ENCODE data around the gene TNK2. TPM values are rescaled to one million over a fixed set of nuclear protein-coding genes. Genes with fewer than 3 reads are reported as not detected.

TNK2 gene
- total and polyA plus RNA-seq, 2 of the 8 experiments (the other 6 are each of a cell fraction or from before 2014, with no cell fraction given), result 10.4 to 33.9 TPM

GRCh38 chr3:195929452-195929851 is 21.1 kb upstream of the TNK2 start:
- DNase-seq (ENCODE audit: low read depth in 1 of 2, low spot score in 2 of 2) (no peak), FAIRE-seq (no peak)
- ChIA-PET CTCF (ENCODE audit: partially characterized antibody) (interaction anchor here (0.7 to 1.3 kb wide), 4 partner anchors 14 to 67 kb away, joined by 3 read pairs; no protein-coding TSS in a partner anchor), POLR2A (ENCODE audit: partially characterized antibody) (interaction anchor here (1.0 to 1.4 kb wide), 3 partner anchors 11 to 15 kb away, joined by 3 to 4 read pairs (median 4); no protein-coding TSS in a partner anchor)
- Histone ChIP-seq H4K91ac (replicated peaks; ENCODE audit: insufficient read length, low read length) (no peak overlapping the region), H3K9me3 (ENCODE audit: insufficient read depth in 2 of 2, low read depth in 1 of 2, low read length in 1 of 2) (peaks cover 0 to 3% of the 10 kb centered on the region in 2 experiments; a peak in 1 of 4 replicates), H3K18ac (ENCODE audit: extremely low read depth, low read length) (no peak overlapping the region), H2BK12ac (ENCODE audit: low read depth, low read length) (no peak overlapping the region), H3K23me2 (ENCODE audit: low read depth, low read length) (no peaks in the 10 kb centered on the region), H2AFZ (ENCODE audit: low read length) (no peak overlapping the region), H3K79me1 (ENCODE audit: low read depth, low read length) (no peaks in the 10 kb centered on the region), H3K9ac (replicated peaks in 1 of 4; ENCODE audit: extremely low read depth in 1 of 4, low read depth in 3 of 4, low read length in 3 of 4) (no peak overlapping the region), H2BK20ac (ENCODE audit: low read length) (no peak overlapping the region), H2BK5ac (ENCODE audit: low read depth, low read length) (no peak overlapping the region), H3K23ac (ENCODE audit: insufficient read length) (no peak overlapping the region), H2BK15ac (ENCODE audit: low read length) (no peak overlapping the region), H3K4ac (replicated peaks; ENCODE audit: insufficient read length, low read depth, low read length) (no peak overlapping the region), H3K27me3 (replicated peaks in 1 of 4; ENCODE audit: control insufficient read depth in 3 of 4, extremely low read depth in 1 of 4, insufficient read depth in 3 of 4, low read length in 3 of 4) (no peaks in the 10 kb centered on the region), H3K4me3 (ENCODE audit: extremely low read depth in 1 of 4, insufficient read depth in 2 of 4, low read depth in 3 of 4, low read length in 4 of 4) (no peak overlapping the region), H2BK120ac (replicated peaks; ENCODE audit: low read depth, low read length) (no peak overlapping the region), H4K20me1 (replicated peaks in 1 of 2; ENCODE audit: control insufficient read depth in 1 of 2, insufficient read depth in 2 of 2, low read length in 2 of 2) (no peaks in the 10 kb centered on the region), H4K8ac (ENCODE audit: extremely low read depth, insufficient read depth, low read length) (no peak overlapping the region), H3K56ac (replicated peaks; ENCODE audit: insufficient read length, low read depth, low read length) (no peak overlapping the region), H3K79me2 (ENCODE audit: control insufficient read depth in 1 of 2, insufficient read depth in 2 of 2, low read length in 2 of 2) (no peaks in the 10 kb centered on the region), H3K4me2 (ENCODE audit: insufficient read depth in 1 of 2, low read depth in 2 of 2, low read length in 2 of 2) (no peak overlapping the region), H3K27ac (ENCODE audit: low read depth, low read length) (no peak overlapping the region), H4K5ac (ENCODE audit: insufficient read length, low read depth, low read length) (no peak overlapping the region), H3K36me3 (ENCODE audit: control insufficient read depth in 2 of 4, insufficient read depth in 4 of 4, low read length in 3 of 4) (no peaks in the 10 kb centered on the region), H3K4me1 (replicated peaks in 1 of 4; ENCODE audit: control insufficient read depth in 3 of 4, insufficient read depth in 4 of 4, low read length in 3 of 4) (no peaks in the 10 kb centered on the region; a peak in 2 of 7 replicates), H3K14ac (ENCODE audit: insufficient read length) (no peak overlapping the region), H2AK5ac (ENCODE audit: low read depth, low read length) (no peak overlapping the region; the same call in 1 of the 2 replicates)
- no peak for TF ChIP-seq RAD21 (IDR thresholded peaks at IDR 0.05 in 1 of 2, conservative IDR thresholded peaks at IDR 0.05 in 1 of 2; ENCODE audit: low read depth in 2 of 2, low read length in 2 of 2)
- TF ChIP-seq EGR1 (IDR thresholded peaks at IDR 0.05; ENCODE audit: borderline replicate concordance, low read depth, low read length), result no peak
- 86% methylated on average over 3 of the region's 3 CpGs; no CpG with 5 or more reads in 1 of the 2 experiments for WGBS, 2 experiments (ENCODE audit: extremely low coverage in 1 of 2, insufficient coverage in 1 of 2, insufficient read length in 1 of 2, insufficient replicate concordance in 2 of 2, low coverage in 1 of 2, low lambda C conversion rate in 2 of 2, missing lambda C conversion rate in 1 of 2)
